GM11168 (cell line): ENCODE data around the gene LCE4A.
"Not testable (repeated sequence)": the region's sequence is repeated elsewhere in the genome, so short reads cannot be mapped to it uniquely, and the experiment has no call there.

ENCODE experiments used
- in situ Hi-C: fragments of 300-500 bp; cut with MboI; formaldehyde crosslinking; loops from one replicate; pipeline ENCODE4 v1.12.0; 2022; ENCODE audit warnings: low sequenced_read_pairs; ENCODE audit not compliant: unreplicated experiment

LCE4A gene

GRCh38 chr1:152707860-152708259 is at the start of gene LCE4A:
Gene LCE4A (plus strand): TSS chr1:152708160. CDS start chr1:152709076, 916 bp downstream.
- in situ Hi-C loops: no loop called here

GRCh38 chr1:152658649-152659048 is 49.3 kb upstream of the LCE4A start:
- in situ Hi-C loops: no loop called here

- in situ Hi-C loops: no loop called here
Measured at GRCh38 chr1:152663098-152663497, 44.9 kb upstream of the LCE4A start, which contains the start of gene LCE2D. Gene LCE2D (plus strand): TSS chr1:152663380. CDS start chr1:152664106, 726 bp downstream.

GRCh38 chr1:152666171-152666570 is 41.8 kb upstream of the LCE4A start:
- in situ Hi-C loops: not testable (repeated sequence)

GRCh38 chr1:152667648-152668047 is 40.3 kb upstream of the LCE4A start:
- in situ Hi-C loops: no loop called here

- in situ Hi-C loops: no loop called here
Measured at GRCh38 chr1:152673016-152673415, 34.9 kb upstream of the LCE4A start.

- in situ Hi-C loops: not testable (repeated sequence)
Measured at GRCh38 chr1:152674983-152675382, 33.0 kb upstream of the LCE4A start, which contains the start of gene LCE2C. Gene LCE2C (plus strand): TSS chr1:152675279. CDS start chr1:152676016, 737 bp downstream.

GRCh38 chr1:152679459-152679858 is 28.5 kb upstream of the LCE4A start:
- in situ Hi-C loops: no loop called here

GRCh38 chr1:152681616-152682015 is 26.3 kb upstream of the LCE4A start:
- in situ Hi-C loops: no loop called here

- in situ Hi-C loops: no loop called here
Measured at GRCh38 chr1:152683846-152684245, 24.1 kb upstream of the LCE4A start.

GRCh38 chr1:152685823-152686222 is 22.1 kb upstream of the LCE4A start, which contains the start of gene LCE2B:
Gene LCE2B (plus strand): TSS chr1:152686123. CDS start chr1:152686844, 721 bp downstream.
- in situ Hi-C loops: not testable (repeated sequence)

- in situ Hi-C loops: no loop called here
Measured at GRCh38 chr1:152697701-152698600, 10.0 kb upstream of the LCE4A start, which contains the start of gene LCE2A. Gene LCE2A (plus strand): TSS chr1:152698345. CDS start chr1:152698902, 557 bp downstream.

- in situ Hi-C loops: no loop called here
Measured at GRCh38 chr1:152699746-152700145, 8.2 kb upstream of the LCE4A start.

- in situ Hi-C loops: no loop called here
Measured at GRCh38 chr1:152718238-152718637, 10.3 kb downstream of the LCE4A start.

- in situ Hi-C loops: no loop called here
Measured at GRCh38 chr1:152725261-152725660, 17.3 kb downstream of the LCE4A start.

GRCh38 chr1:152728986-152729385 is 21.0 kb downstream of the LCE4A start:
- in situ Hi-C loops: no loop called here

GRCh38 chr1:152735648-152736047 is 27.7 kb downstream of the LCE4A start:
- in situ Hi-C loops: no loop called here

GRCh38 chr1:152737997-152738396 is 30.0 kb downstream of the LCE4A start:
- in situ Hi-C loops: no loop called here

GRCh38 chr1:152739841-152740240 is 31.9 kb downstream of the LCE4A start:
- in situ Hi-C loops: no loop called here

GRCh38 chr1:152741656-152742055 is 33.7 kb downstream of the LCE4A start:
- in situ Hi-C loops: no loop called here

GRCh38 chr1:152743371-152744145 is 35.6 kb downstream of the LCE4A start:
- in situ Hi-C loops: no loop called here
